Stimulated activated CD4-positive, alpha-beta T cell treated with anti-CD3 and anti-CD28 coated beads, Interleukin-2, amount 100 ng/mL, for 48 hours (primary cell): Measurements from ENCODE around the gene PSTK.

ENCODE experiments used
- DNase-seq, 2 donors: peaks; one replicate each; pipeline ENCODE4 v3.0.0-alpha.2; 2020

Gene PSTK

GRCh38 chr10:122992031-122992585 is 11.9 kb downstream of the PSTK start:
- DNase-seq, result no peak

GRCh38 chr10:122993797-122994336 is 13.7 kb downstream of the PSTK start:
- no peak for DNase-seq

- DNase-seq, result no peak
Measured at GRCh38 chr10:122995936-122996335, 15.7 kb downstream of the PSTK start.

GRCh38 chr10:122997864-122998263 is 17.7 kb downstream of the PSTK start:
- DNase-seq, result no peak

GRCh38 chr10:122998360-122998917 is 18.2 kb downstream of the PSTK start:
- no peak for DNase-seq

- no peak for DNase-seq
Measured at GRCh38 chr10:122998934-122999333, 18.7 kb downstream of the PSTK start.

GRCh38 chr10:122999347-122999746 is 19.1 kb downstream of the PSTK start:
- no peak for DNase-seq

GRCh38 chr10:123000155-123000554 is 20.0 kb downstream of the PSTK start:
- no peak for DNase-seq

GRCh38 chr10:123001370-123001769 is 21.2 kb downstream of the PSTK start:
- no peak for DNase-seq

GRCh38 chr10:123004298-123004697 is 24.1 kb downstream of the PSTK start:
- DNase-seq, result no peak

GRCh38 chr10:123007558-123008354 is 27.6 kb downstream of the PSTK start:
- DNase-seq, result peak; percentile 21 to 26

- DNase-seq, result peak; percentile 86 to 91
Measured at GRCh38 chr10:123008355-123009104, 28.3 kb downstream of the PSTK start, which contains the start of the genes ACADSB and IKZF5. TSS of gene ACADSB (plus strand) at chr10:123009006. CDS start at chr10:123009030, 24 bp downstream. TSS of gene IKZF5 (minus strand) at chr10:123008795. CDS start at chr10:122998625, 10,170 bp downstream.

- DNase-seq, result peak; percentile 3 to 6
Measured at GRCh38 chr10:123009105-123009820, 29.1 kb downstream of the PSTK start.

- no peak for DNase-seq
Measured at GRCh38 chr10:123011987-123012386, 31.8 kb downstream of the PSTK start.

GRCh38 chr10:123013456-123014419 is 33.5 kb downstream of the PSTK start:
- DNase-seq, result no peak

- DNase-seq, result no peak
Measured at GRCh38 chr10:123014772-123015171, 34.6 kb downstream of the PSTK start.

GRCh38 chr10:123016228-123016627 is 36.0 kb downstream of the PSTK start:
- DNase-seq, result no peak

GRCh38 chr10:123017421-123018165 is 37.4 kb downstream of the PSTK start:
- DNase-seq, result no peak

- DNase-seq, result no peak
Measured at GRCh38 chr10:123018531-123018930, 38.3 kb downstream of the PSTK start.

- no peak for DNase-seq
Measured at GRCh38 chr10:123019264-123019663, 39.1 kb downstream of the PSTK start.
